GM12892 (cell line): ENCODE measurements around the gene METTL23.

Experiments
- POLR2A ChIP-seq: IDR thresholded peaks from 2 replicates; pipeline ENCODE4 v1.6.1; 2011; ENCODE audit warnings: low read depth, low read length, control low read depth
- POLR2AphosphoS5 ChIP-seq: IDR thresholded peaks from 2 replicates; pipeline ENCODE4 v1.6.1; 2011; ENCODE audit warnings: low read depth, low read length, control low read depth
- TAF1 ChIP-seq: IDR thresholded peaks from 2 replicates; pipeline ENCODE4 v1.6.1; 2011; ENCODE audit warnings: low read depth, mild to moderate bottlenecking, control low read depth, low read length, borderline replicate concordance

GRCh38 chr17:76687298-76688164 lies 39.1 kb upstream of the METTL23 start:
- TF ChIP-seq POLR2A (no peak), POLR2AphosphoS5 (no peak), TAF1 (no peak)
